Measurements from ENCODE around the gene BRICD5. TPM values are rescaled to one million over a fixed set of nuclear protein-coding genes. Genes with fewer than 3 reads are reported as not detected.

The BRICD5 gene
- total RNA-seq, 1 experiment from 2014 or later: 18.6 TPM

DNA sequence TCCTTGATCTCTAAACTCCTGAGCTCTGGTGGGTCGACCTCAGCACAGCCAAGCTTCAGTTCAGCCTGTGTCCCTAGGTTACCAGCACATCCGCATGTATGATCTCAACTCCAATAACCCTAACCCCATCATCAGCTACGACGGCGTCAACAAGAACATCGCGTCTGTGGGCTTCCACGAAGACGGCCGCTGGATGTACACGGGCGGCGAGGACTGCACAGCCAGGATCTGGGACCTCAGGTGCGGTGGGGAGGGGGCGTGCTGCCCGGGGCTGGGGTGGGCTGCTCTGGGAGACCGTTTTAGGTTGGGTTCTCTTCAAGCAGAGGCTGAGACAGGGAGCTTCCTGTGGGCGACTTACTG, 4.3 kb downstream of the BRICD5 start:
- intact Hi-C loops (cut with micrococcal nuclease; ENCODE audit: unreplicated experiment): no loop called here
- no peaks in the 10 kb centered on the region for H3K9me3 ChIP-seq (ENCODE audit: low read depth, low read length, poor library complexity, severe bottlenecking)
- BruUV-seq (replicated peaks): no TSS peak
- DNase-seq (ENCODE audit: low spot score): no peak
- no peaks in the 10 kb centered on the region for H3K27me3 ChIP-seq (replicated peaks; ENCODE audit: insufficient read depth, low read depth, low read length, poor library complexity)
- peak overlapping the region; percentile 92 for H3K27ac ChIP-seq (ENCODE audit: low read depth, low read length, poor library complexity, severe bottlenecking)
- H3K4me1 ChIP-seq (ENCODE audit: insufficient read depth, low read length, poor library complexity, severe bottlenecking): peaks cover 14% of the 10 kb centered on the region
- H3K4me3 ChIP-seq (ENCODE audit: low read depth, low read length, poor library complexity, severe bottlenecking): peak overlapping the region; percentile 74
- peaks cover 31% of the 10 kb centered on the region for H3K36me3 ChIP-seq (ENCODE audit: insufficient read depth, low read length, poor library complexity, severe bottlenecking)
- POLR2A ChIA-PET (ENCODE audit: low non-redundant PET): interaction anchor here (0.6 kb wide), 1 partner anchor 1199 kb away, joined by 3 read pairs; no protein-coding TSS in a partner anchor
- CTCF ChIA-PET: interaction anchor here (0.5 kb wide), 1 partner anchor 295 kb away, joined by 3 read pairs; no protein-coding TSS in a partner anchor
- no peak for TF ChIP-seq EZH2 (IDR thresholded peaks at IDR 0.05; ENCODE audit: borderline replicate concordance, low read depth, low read length, poor library complexity, severe bottlenecking)
- TF ChIP-seq, protein P1, sequence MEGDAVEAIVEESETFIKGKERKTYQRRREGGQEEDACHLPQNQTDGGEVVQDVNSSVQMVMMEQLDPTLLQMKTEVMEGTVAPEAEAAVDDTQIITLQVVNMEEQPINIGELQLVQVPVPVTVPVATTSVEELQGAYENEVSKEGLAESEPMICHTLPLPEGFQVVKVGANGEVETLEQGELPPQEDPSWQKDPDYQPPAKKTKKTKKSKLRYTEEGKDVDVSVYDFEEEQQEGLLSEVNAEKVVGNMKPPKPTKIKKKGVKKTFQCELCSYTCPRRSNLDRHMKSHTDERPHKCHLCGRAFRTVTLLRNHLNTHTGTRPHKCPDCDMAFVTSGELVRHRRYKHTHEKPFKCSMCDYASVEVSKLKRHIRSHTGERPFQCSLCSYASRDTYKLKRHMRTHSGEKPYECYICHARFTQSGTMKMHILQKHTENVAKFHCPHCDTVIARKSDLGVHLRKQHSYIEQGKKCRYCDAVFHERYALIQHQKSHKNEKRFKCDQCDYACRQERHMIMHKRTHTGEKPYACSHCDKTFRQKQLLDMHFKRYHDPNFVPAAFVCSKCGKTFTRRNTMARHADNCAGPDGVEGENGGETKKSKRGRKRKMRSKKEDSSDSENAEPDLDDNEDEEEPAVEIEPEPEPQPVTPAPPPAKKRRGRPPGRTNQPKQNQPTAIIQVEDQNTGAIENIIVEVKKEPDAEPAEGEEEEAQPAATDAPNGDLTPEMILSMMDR (conservative IDR thresholded peaks at IDR 0.05; ENCODE audit: low read depth, low read length): no peak

- no peak for DNase-seq (ENCODE audit: low spot score)
- ChIA-PET CTCF (interaction anchor here (0.6 kb wide), 1 partner anchor 20 kb away, joined by 4 read pairs; no protein-coding TSS in a partner anchor), POLR2A (ENCODE audit: low non-redundant PET) (no interaction called here)
- H3K27me3 ChIP-seq (replicated peaks; ENCODE audit: insufficient read depth, low read depth, low read length, poor library complexity): no peaks in the 10 kb centered on the region
- intact Hi-C loops (cut with micrococcal nuclease; ENCODE audit: unreplicated experiment): no loop called here
- peak overlapping the region; percentile 92 for H3K27ac ChIP-seq (ENCODE audit: low read depth, low read length, poor library complexity, severe bottlenecking)
- BruUV-seq (replicated peaks): TSS peak; percentile 50
- H3K4me1 ChIP-seq (ENCODE audit: insufficient read depth, low read length, poor library complexity, severe bottlenecking): peaks cover 14% of the 10 kb centered on the region
- peaks cover 31% of the 10 kb centered on the region for H3K36me3 ChIP-seq (ENCODE audit: insufficient read depth, low read length, poor library complexity, severe bottlenecking)
- TF ChIP-seq EZH2 (IDR thresholded peaks at IDR 0.05; ENCODE audit: borderline replicate concordance, low read depth, low read length, poor library complexity, severe bottlenecking): no peak
- no peaks in the 10 kb centered on the region for H3K9me3 ChIP-seq (ENCODE audit: low read depth, low read length, poor library complexity, severe bottlenecking)
- peak overlapping the region; percentile 74 for H3K4me3 ChIP-seq (ENCODE audit: low read depth, low read length, poor library complexity, severe bottlenecking)
These were observed 4.7 kb downstream of the BRICD5 start for GRCh38 chr16:2205967-2206313.

DNA sequence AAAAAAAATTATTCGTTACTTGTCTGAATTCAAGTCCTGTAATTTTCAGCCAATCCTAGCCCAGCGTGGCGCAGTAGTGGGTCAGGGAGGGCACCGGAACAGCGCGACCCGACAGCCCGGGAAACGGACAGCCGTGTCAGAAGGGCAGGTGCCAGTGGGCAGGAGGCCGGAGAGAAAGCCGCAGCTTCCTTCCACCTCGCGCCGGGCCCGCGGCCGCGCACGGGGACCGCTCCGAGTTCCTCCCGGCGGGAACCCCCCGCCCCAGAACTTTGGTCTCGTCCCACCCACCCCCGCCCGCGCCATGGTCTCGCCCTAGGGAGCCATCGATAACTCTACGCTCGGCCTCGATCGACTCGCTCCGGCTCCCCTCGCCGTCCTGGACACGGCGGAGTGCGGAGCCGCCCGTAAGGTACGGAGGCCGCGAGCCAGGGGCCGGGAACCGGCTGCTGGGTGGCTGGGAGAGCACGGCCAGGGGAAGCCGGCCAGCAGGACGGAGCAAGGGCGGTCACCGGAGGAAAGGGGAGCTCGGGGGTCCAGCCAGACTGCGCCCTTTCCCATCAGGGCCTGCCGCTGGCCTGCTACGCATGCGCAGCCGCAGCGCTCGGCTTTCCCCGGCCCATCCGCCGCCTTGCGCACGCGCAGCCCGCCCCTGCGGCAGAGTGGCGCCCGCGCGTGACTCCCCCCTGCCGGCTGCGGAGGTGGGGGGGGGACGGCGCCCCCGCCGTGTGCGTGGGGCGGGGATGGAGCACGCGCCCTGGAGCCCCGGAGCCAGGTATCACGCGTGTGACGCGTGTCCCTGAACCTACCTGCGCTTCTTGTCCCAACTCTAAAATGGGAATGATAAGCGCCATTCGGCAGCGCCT, 5.3 kb downstream of the BRICD5 start, which contains the start of gene MLST8:
Gene MLST8 (plus strand): TSS at position 351 of the 863 bp plus-strand sequence. CDS start 632 bp downstream, outside the sequence.
- Histone ChIP-seq H3K27me3 (replicated peaks; ENCODE audit: insufficient read depth, low read depth, low read length, poor library complexity) (no peaks in the 10 kb centered on the region), H3K4me1 (ENCODE audit: insufficient read depth, low read length, poor library complexity, severe bottlenecking) (peaks cover 14% of the 10 kb centered on the region), H3K27ac (ENCODE audit: low read depth, low read length, poor library complexity, severe bottlenecking) (peak within 1 kb of the TSS; percentile 92), H3K4me3 (ENCODE audit: low read depth, low read length, poor library complexity, severe bottlenecking) (peak within 1 kb of the TSS; percentile 74), H3K36me3 (ENCODE audit: insufficient read depth, low read length, poor library complexity, severe bottlenecking) (peaks cover 31% of the 10 kb centered on the region), H3K9me3 (ENCODE audit: low read depth, low read length, poor library complexity, severe bottlenecking) (no peaks in the 10 kb centered on the region)
- BruUV-seq (replicated peaks): no TSS peak
- DNase-seq (ENCODE audit: low spot score): peak; percentile 92
- ChIA-PET POLR2A (ENCODE audit: low non-redundant PET) (interaction anchor here (0.6 to 0.7 kb wide), 2 partner anchors 50 to 254 kb away, joined by 3 to 4 read pairs; partner anchors contain the start of gene TRAF7), CTCF (interaction anchor here (0.6 kb wide), 1 partner anchor 20 kb away, joined by 4 read pairs; no protein-coding TSS in a partner anchor)
- TF ChIP-seq, protein P1 (conservative IDR thresholded peaks at IDR 0.05; ENCODE audit: low read depth, low read length): no peak; the same call in 1 of the 2 replicates
- no peak for TF ChIP-seq EZH2 (IDR thresholded peaks at IDR 0.05; ENCODE audit: borderline replicate concordance, low read depth, low read length, poor library complexity, severe bottlenecking)
- intact Hi-C loops (cut with micrococcal nuclease; ENCODE audit: unreplicated experiment): no loop called here
